GM21390 (cell line): Measurements from ENCODE around the gene NEU3.
"Not testable (repeated sequence)": the region's sequence is repeated elsewhere in the genome, so short reads cannot be mapped to it uniquely, and the experiment has no call there.

ENCODE experiments used
- ATAC-seq: cut with Tn5 transposase; IDR thresholded peaks from one replicate; pipeline ENCODE4 v1.9.1; 2021; ENCODE audit not compliant: unreplicated experiment

The NEU3 gene

GRCh38 chr11:74981888-74982287, 6.8 kb upstream of the NEU3 start:
- ATAC-seq = no peak

- ATAC-seq = no peak
Measured at GRCh38 chr11:74984070-74984469, 4.7 kb upstream of the NEU3 start.

GRCh38 chr11:74984730-74985129, 4.0 kb upstream of the NEU3 start:
- no peak for ATAC-seq

- no peak for ATAC-seq
Measured at GRCh38 chr11:74989260-74989638, 516 bp downstream of the NEU3 start.

GRCh38 chr11:74990150-74990549, 1.4 kb downstream of the NEU3 start:
- ATAC-seq = not testable (repeated sequence)

GRCh38 chr11:74990941-74991340, 2.2 kb downstream of the NEU3 start:
- ATAC-seq = no peak

- no peak for ATAC-seq
Measured at GRCh38 chr11:74992852-74993251, 4.1 kb downstream of the NEU3 start.

GRCh38 chr11:75000975-75001354, 12.2 kb downstream of the NEU3 start:
- no peak for ATAC-seq

GRCh38 chr11:75001686-75002085, 13.0 kb downstream of the NEU3 start:
- ATAC-seq = no peak

GRCh38 chr11:75002516-75002915, 13.8 kb downstream of the NEU3 start:
- no peak for ATAC-seq

- ATAC-seq = peak; percentile 54
Measured at GRCh38 chr11:75004215-75004614, 15.5 kb downstream of the NEU3 start.

GRCh38 chr11:75011357-75011756, 22.6 kb downstream of the NEU3 start:
- ATAC-seq = no peak

- no peak for ATAC-seq
Measured at GRCh38 chr11:75011872-75012271, 23.1 kb downstream of the NEU3 start.

- no peak for ATAC-seq
Measured at GRCh38 chr11:75013051-75013450, 24.3 kb downstream of the NEU3 start.

GRCh38 chr11:75014129-75014528, 25.4 kb downstream of the NEU3 start:
- no peak for ATAC-seq

- ATAC-seq = not testable (repeated sequence)
Measured at GRCh38 chr11:75019200-75019599, 30.5 kb downstream of the NEU3 start.

- ATAC-seq = not testable (repeated sequence)
Measured at GRCh38 chr11:75020328-75020727, 31.6 kb downstream of the NEU3 start.

GRCh38 chr11:75022296-75022695, 33.6 kb downstream of the NEU3 start:
- ATAC-seq = peak; percentile 49

GRCh38 chr11:75022759-75023396, 34.1 kb downstream of the NEU3 start:
- ATAC-seq = peak; percentile 71

- no peak for ATAC-seq
Measured at GRCh38 chr11:75023446-75024067, 34.8 kb downstream of the NEU3 start.

- ATAC-seq = no peak
Measured at GRCh38 chr11:75024068-75024449, 35.3 kb downstream of the NEU3 start.

GRCh38 chr11:75024764-75025211, 36.1 kb downstream of the NEU3 start:
- ATAC-seq = no peak

GRCh38 chr11:75025561-75025960, 36.8 kb downstream of the NEU3 start:
- ATAC-seq = no peak
